ENCODE results near the gene RANBP2.

- no peak for TF ChIP-seq CTCF (conservative IDR thresholded peaks at IDR 0.05)
- no peak for TF ChIP-seq EZH2 (IDR thresholded peaks at IDR 0.05; ENCODE audit: low read depth)
Measured at GRCh38 chr2:108776475-108776874, 57.2 kb downstream of the RANBP2 start.
